HEK293T (cell line): ENCODE measurements around the gene SINHCAF.

Experiments
- CTCF ChIA-PET: fragments of 350-600 bp; formaldehyde crosslinking; extraction: SDS; loops from one replicate; lab custom pipeline; 2021; ENCODE audit warnings: antibody characterized with exemption, inconsistent platforms; lab: Yijun Ruan, JAX
- POLR2A ChIA-PET: fragments of 350-600 bp; formaldehyde crosslinking; extraction: SDS; loops from one replicate; lab custom pipeline; 2020; ENCODE audit warnings: antibody characterized with exemption, inconsistent platforms; lab: Yijun Ruan, JAX
- DNase-seq: peaks from one replicate; pipeline ENCODE4 v3.0.0; 2012; ENCODE audit warnings: mixed read lengths; ENCODE audit errors: extremely low spot score
- ARNT ChIP-seq: fragments of 450-650 bp; IDR thresholded peaks from 2 replicates; pipeline ENCODE4 v1.6.1; 2017; ENCODE audit warnings: mild to moderate bottlenecking
- BHLHE40 ChIP-seq: fragments of 450-650 bp; IDR thresholded peaks from 2 replicates; pipeline ENCODE4 v1.6.1; 2016; ENCODE audit warnings: mild to moderate bottlenecking, moderate library complexity, borderline replicate concordance
- CTBP1 ChIP-seq: fragments of 450-650 bp; IDR thresholded peaks from 2 replicates; pipeline ENCODE4 v1.6.1; 2016; ENCODE audit warnings: borderline replicate concordance
- ELF4 ChIP-seq: fragments of 450-650 bp; IDR thresholded peaks from 2 replicates; pipeline ENCODE4 v1.6.1; 2017; ENCODE audit warnings: antibody characterized with exemption
- FOXA1 ChIP-seq: fragments of 450-650 bp; IDR thresholded peaks from 2 replicates; pipeline ENCODE4 v1.6.1; 2016; ENCODE audit warnings: mild to moderate bottlenecking
- FOXK2 ChIP-seq: fragments of 450-650 bp; IDR thresholded peaks from 2 replicates; pipeline ENCODE4 v1.6.1; 2016; ENCODE audit warnings: mild to moderate bottlenecking
- FOXM1 ChIP-seq: fragments of 450-650 bp; IDR thresholded peaks from 2 replicates; pipeline ENCODE4 v1.6.1; 2017; ENCODE audit warnings: mild to moderate bottlenecking, borderline replicate concordance
- HDGF ChIP-seq: fragments of 450-650 bp; IDR thresholded peaks from 2 replicates; pipeline ENCODE4 v1.6.1; 2017; ENCODE audit warnings: antibody characterized with exemption, borderline replicate concordance
- L3MBTL2 ChIP-seq: fragments of 450-650 bp; conservative IDR thresholded peaks from 2 replicates; pipeline ENCODE4 v1.6.1; 2016; ENCODE audit warnings: mild to moderate bottlenecking
- LEF1 ChIP-seq: fragments of 450-650 bp; IDR thresholded peaks from 2 replicates; pipeline ENCODE4 v1.6.1; 2017; ENCODE audit warnings: mild to moderate bottlenecking, borderline replicate concordance
- NFRKB ChIP-seq: fragments of 450-650 bp; IDR thresholded peaks from 2 replicates; pipeline ENCODE4 v1.6.1; 2016; ENCODE audit warnings: mild to moderate bottlenecking, moderate library complexity
- SP1 ChIP-seq: fragments of 450-650 bp; IDR thresholded peaks from 2 replicates; pipeline ENCODE4 v1.6.1; 2017
- SUZ12 ChIP-seq: fragments of 450-650 bp; IDR thresholded peaks from 2 replicates; pipeline ENCODE4 v1.6.1; 2016; ENCODE audit warnings: mild to moderate bottlenecking
- TARDBP ChIP-seq: fragments of 450-650 bp; IDR thresholded peaks from 2 replicates; pipeline ENCODE4 v1.6.1; 2016
- ZNF384 ChIP-seq: fragments of 450-650 bp; IDR thresholded peaks from 2 replicates; pipeline ENCODE4 v1.6.1; 2016
- TF ChIP-seq, protein P1 (sequence below): fragments of 450-650 bp; IDR thresholded peaks from 2 replicates; pipeline ENCODE4 v1.6.1; 2016

SINHCAF gene

DNA sequence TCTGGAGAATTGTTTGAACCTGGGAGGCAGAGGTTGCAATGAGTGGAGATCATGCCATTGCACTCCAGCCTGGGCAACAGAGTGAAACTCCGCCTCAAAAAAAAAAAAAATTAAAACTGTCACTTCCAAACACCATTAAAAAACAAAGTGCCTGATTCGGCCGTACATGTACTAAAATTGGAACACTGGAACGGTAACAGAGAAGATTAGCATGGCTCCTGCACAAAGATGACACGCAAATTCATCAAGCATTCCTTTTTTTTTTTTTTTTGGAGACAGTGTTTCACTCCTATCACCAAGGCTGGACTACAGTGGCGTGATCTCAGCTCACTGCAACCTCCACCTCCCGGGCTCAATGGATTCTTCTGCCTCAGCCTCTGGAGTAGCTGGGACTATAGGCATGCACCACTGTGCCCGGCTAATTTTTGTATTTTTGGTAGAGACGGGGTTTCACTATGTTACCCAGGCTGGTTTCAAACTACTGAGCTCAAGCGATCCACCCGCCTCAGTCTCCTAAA, 40.2 kb upstream of the SINHCAF start:
- no peak for TF ChIP-seq FOXK2
- no peak for TF ChIP-seq FOXA1
- no peak for TF ChIP-seq ZNF384
- TF ChIP-seq L3MBTL2 = no peak
- no peak for TF ChIP-seq CTBP1
- no peak for TF ChIP-seq NFRKB
- TF ChIP-seq ELF4 = no peak
- TF ChIP-seq BHLHE40 = no peak
- ChIA-PET POLR2A (no interaction called here), CTCF (no interaction called here)
- DNase-seq = no peak

DNA sequence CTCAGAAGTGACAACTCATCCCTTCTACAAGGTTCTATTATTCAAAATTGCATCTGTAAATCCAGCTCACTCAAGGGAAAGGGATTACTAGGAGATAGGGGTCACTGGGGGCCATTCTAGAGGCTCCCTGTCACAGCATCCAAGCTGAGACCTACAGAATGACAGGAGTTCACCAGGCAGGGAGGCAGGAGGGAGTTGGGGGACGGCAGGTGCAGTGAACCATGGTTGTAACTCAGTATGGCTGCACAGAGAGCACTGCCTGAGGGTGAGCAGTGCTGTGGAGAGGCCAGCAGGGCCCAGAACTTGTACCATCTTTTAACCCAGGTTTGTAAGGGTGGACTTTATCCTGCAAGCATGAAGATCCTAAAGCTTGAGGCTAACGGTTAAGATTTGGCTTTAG, 37.9 kb upstream of the SINHCAF start:
- no peak for TF ChIP-seq HDGF
- TF ChIP-seq ARNT = no peak
- TF ChIP-seq FOXM1 = no peak
- TF ChIP-seq FOXA1 = no peak
- ChIA-PET CTCF (interaction anchor here (1.7 kb wide), 1 partner anchor 11 kb away, joined by 3 read pairs; no protein-coding TSS in a partner anchor), POLR2A (interaction anchor here (1.3 to 1.4 kb wide), 2 partner anchors 11 kb away, joined by 3 to 4 read pairs; no protein-coding TSS in a partner anchor)
- DNase-seq = no peak

DNA sequence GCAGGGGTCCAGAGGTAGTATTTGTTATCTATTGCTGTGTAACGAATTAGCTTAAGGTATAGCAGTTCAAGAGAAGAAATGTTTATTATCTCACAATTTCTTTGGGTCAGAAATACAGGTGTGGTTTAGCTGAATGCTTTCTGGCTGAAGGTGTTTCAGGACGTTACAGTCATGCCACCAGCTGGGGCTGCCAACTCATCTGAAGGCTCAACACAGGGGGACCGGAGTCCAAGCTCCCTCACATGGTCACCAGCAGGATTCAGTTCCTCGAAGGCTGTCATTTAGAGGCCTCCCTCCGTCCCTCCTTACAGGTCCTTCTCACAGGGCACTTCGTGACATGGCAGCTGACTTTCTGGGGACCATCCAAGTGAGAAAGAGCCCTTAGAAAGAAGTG, 37.5 kb upstream of the SINHCAF start:
- TF ChIP-seq ARNT (no peak), ELF4 (no peak), NFRKB (no peak), LEF1 (no peak), FOXA1 (no peak), L3MBTL2 (no peak), SP1 (no peak), CTBP1 (no peak), HDGF (no peak), SUZ12 (no peak)
- POLR2A ChIA-PET = interaction anchor here (1.3 to 1.9 kb wide), 3 partner anchors 11 to 37 kb away, joined by 3 to 9 read pairs (median 4); partner anchors contain the start of gene SINHCAF
- CTCF ChIA-PET = interaction anchor here (1.7 kb wide), 1 partner anchor 11 kb away, joined by 3 read pairs; no protein-coding TSS in a partner anchor
- DNase-seq = no peak

DNA sequence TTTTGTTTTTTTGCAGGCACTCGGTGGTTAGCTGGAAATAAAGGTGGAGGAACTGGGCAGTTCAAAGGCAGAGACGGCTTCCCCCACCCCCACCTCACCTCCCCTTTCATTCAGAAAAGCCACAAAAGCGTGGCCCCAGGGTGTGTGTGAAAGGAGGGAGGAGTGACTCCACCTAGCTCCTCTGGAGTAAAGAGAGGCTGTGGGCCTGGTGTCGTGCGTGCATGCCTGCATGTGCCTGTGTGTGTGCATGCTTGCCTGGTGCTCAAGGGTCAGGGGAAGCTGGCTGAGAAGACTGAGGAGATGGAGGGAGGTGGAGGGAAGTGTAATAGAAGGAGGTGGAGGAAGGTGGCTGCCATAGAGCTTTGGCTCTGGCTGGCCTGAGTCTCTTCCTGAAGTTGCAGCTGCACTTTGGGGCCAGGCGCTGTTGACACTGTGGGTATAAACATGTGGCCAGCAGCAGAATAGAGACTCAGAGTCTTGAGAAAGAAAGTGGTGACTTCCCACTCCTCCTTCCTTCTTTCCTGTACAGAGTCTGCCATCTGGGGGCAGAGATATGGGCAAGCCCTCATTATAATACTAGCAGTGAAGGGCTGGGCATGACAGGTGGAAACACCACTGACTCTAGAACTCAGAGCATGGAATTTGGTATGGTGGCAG, 36.9 kb upstream of the SINHCAF start:
- POLR2A ChIA-PET = interaction anchor here (1.0 to 1.9 kb wide), 4 partner anchors 10 to 37 kb away, joined by 3 to 9 read pairs (median 4); partner anchors contain the start of gene SINHCAF
- CTCF ChIA-PET = interaction anchor here (1.7 kb wide), 1 partner anchor 10 kb away, joined by 3 read pairs; no protein-coding TSS in a partner anchor
- DNase-seq = no peak
- no peak for TF ChIP-seq HDGF
- peak; percentile 57; the same call in 1 of the 2 replicates for TF ChIP-seq L3MBTL2
- no peak for TF ChIP-seq TARDBP
- TF ChIP-seq ZNF384 = no peak
- TF ChIP-seq, protein P1, sequence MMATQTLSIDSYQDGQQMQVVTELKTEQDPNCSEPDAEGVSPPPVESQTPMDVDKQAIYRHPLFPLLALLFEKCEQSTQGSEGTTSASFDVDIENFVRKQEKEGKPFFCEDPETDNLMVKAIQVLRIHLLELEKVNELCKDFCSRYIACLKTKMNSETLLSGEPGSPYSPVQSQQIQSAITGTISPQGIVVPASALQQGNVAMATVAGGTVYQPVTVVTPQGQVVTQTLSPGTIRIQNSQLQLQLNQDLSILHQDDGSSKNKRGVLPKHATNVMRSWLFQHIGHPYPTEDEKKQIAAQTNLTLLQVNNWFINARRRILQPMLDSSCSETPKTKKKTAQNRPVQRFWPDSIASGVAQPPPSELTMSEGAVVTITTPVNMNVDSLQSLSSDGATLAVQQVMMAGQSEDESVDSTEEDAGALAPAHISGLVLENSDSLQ = no peak
- TF ChIP-seq ELF4 = no peak
- no peak for TF ChIP-seq LEF1
- no peak for TF ChIP-seq ARNT

GRCh38 chr12:31362115-31362758, 36.3 kb upstream of the SINHCAF start:
- no peak for TF ChIP-seq ELF4
- TF ChIP-seq, protein P1 = peak; percentile 28; the same call in 1 of the 2 replicates
- DNase-seq = peak; percentile 23
- POLR2A ChIA-PET = interaction anchor here (0.8 to 1.9 kb wide), 3 partner anchors 9 to 36 kb away, joined by 3 to 9 read pairs (median 4); partner anchors contain the start of gene SINHCAF
- CTCF ChIA-PET = interaction anchor here (1.7 kb wide), 1 partner anchor 10 kb away, joined by 3 read pairs; no protein-coding TSS in a partner anchor

GRCh38 chr12:31361730-31362114, 35.8 kb upstream of the SINHCAF start:
- DNase-seq = no peak
- ChIA-PET CTCF (no interaction called here), POLR2A (interaction anchor here (0.8 to 1.9 kb wide), 3 partner anchors 8 to 35 kb away, joined by 3 to 9 read pairs (median 4); partner anchors contain the start of gene SINHCAF)
- TF ChIP-seq ARNT (no peak), FOXK2 (no peak), CTBP1 (no peak), SP1 (no peak), ZNF384 (no peak)

DNA sequence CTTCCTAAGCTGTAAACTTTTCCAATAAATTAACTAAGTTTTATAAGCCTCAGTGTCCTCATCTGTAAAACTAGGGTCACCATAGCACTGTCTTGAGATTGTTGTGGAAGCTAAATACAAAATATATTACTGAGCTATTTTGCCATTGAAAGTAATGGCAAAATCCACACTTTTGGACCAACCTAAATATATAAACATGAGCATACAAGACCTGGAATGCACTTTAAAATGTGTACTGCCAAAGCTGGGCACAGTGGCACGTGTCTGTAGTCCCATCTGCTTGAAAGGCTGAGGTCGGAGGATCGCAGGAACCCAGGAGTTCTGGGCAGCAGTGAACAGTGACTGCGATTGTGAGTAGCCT, 29.8 kb upstream of the SINHCAF start:
- ChIA-PET POLR2A (no interaction called here), CTCF (no interaction called here)
- no peak for TF ChIP-seq LEF1
- no peak for TF ChIP-seq HDGF
- TF ChIP-seq ELF4 = no peak
- no peak for TF ChIP-seq FOXK2
- TF ChIP-seq FOXM1 = no peak
- no peak for TF ChIP-seq SUZ12
- no peak for TF ChIP-seq ARNT
- no peak for TF ChIP-seq NFRKB
- TF ChIP-seq L3MBTL2 = no peak
- no peak for TF ChIP-seq FOXA1
- no peak for TF ChIP-seq BHLHE40
- no peak for TF ChIP-seq SP1
- no peak for TF ChIP-seq ZNF384
- no peak for TF ChIP-seq TARDBP
- TF ChIP-seq CTBP1 = no peak
- TF ChIP-seq, protein P1 = no peak
- DNase-seq = no peak
